GM12878 (cell line): ENCODE data around the gene UST. TPM values are rescaled to one million over a fixed set of nuclear protein-coding genes. Genes with fewer than 3 reads are reported as not detected.

Experiments
- ATAC-seq: fragments of 200-7000 bp; cut with Tn5 transposase; 3 replicates; pipeline ENCODE4 v1.9.1; 2020; ENCODE audit warnings: mild to moderate bottlenecking, moderate library complexity
- BruUV-seq: library from RNA; stranded (reverse); fragments of 400-500 nt; replicated peaks from 2 replicates; lab custom pipeline; 2021; lab: Mats Ljungman, UMichigan
- CTCF ChIA-PET: fragments of 300-600 bp; sonication (Branson Sonifier 250); formaldehyde crosslinking; extraction: SDS; loops from one replicate; lab custom pipeline; 2021; ENCODE audit warnings: inconsistent platforms; lab: Yijun Ruan, JAX
- POLR2A ChIA-PET: fragments of 350-600 bp; formaldehyde crosslinking; extraction: SDS; loops from one replicate; lab custom pipeline; 2021; ENCODE audit warnings: inconsistent platforms; lab: Charles Lee
- RAD21 ChIA-PET: fragments of 300-600 bp; sonication (Branson Sonifier 250); formaldehyde crosslinking; loops from one replicate; lab custom pipeline; 2023; ENCODE audit warnings: antibody characterized with exemption; ENCODE audit not compliant: unreplicated experiment; lab: Charles Lee
- SMC1A ChIA-PET: fragments of 300-600 bp; sonication (Branson Sonifier 250); formaldehyde crosslinking; loops from one replicate; lab custom pipeline; 2023; ENCODE audit not compliant: unreplicated experiment, uncharacterized antibody; lab: Charles Lee
- DNase-seq: peaks from one replicate; pipeline ENCODE4 v3.0.0-alpha.2; 2011; ENCODE audit warnings: low read depth, low spot score
- FAIRE-seq: peaks from 3 replicates; lab custom pipeline; 2011; peaks lifted over from hg19 to GRCh38; lab: Jason Lieb, UNC
- H2AFZ ChIP-seq: 2 replicates; pipeline ENCODE4 v1.6.0; 2011; ENCODE audit warnings: low read depth, low read length, control low read depth; ENCODE audit not compliant: control insufficient read depth
- H3K27ac ChIP-seq: 2 replicates; pipeline ENCODE4 v1.5.1; 2011; ENCODE audit warnings: control low read depth; ENCODE audit not compliant: control insufficient read depth, insufficient read depth
- H3K27me3 ChIP-seq, 2 experiments: replicated peaks in 1 of 2; 2 replicates each; pipeline versions ENCODE4 v1.6.0 to v1.6.1; 2011; ENCODE audit warnings: low read length in 1 of 2; ENCODE audit not compliant: control insufficient read depth in 2 of 2, insufficient read depth in 2 of 2
- H3K36me3 ChIP-seq, 2 experiments: 2 replicates each; pipeline ENCODE4 v1.5.1; 2011; ENCODE audit warnings: low read length in 1 of 2; ENCODE audit not compliant: control insufficient read depth in 2 of 2, insufficient read depth in 2 of 2
- H3K4me1 ChIP-seq: 2 replicates; pipeline ENCODE4 v1.6.1; 2011; ENCODE audit warnings: mild to moderate bottlenecking, low read length, moderate library complexity, mixed read lengths; ENCODE audit not compliant: control insufficient read depth, insufficient read depth
- H3K4me2 ChIP-seq: 2 replicates; pipeline ENCODE4 v1.6.0; 2011; ENCODE audit warnings: control low read depth; ENCODE audit not compliant: control insufficient read depth, insufficient read depth
- H3K4me3 ChIP-seq: fragments of 200-600 bp; sonication (generic); 2 replicates; pipeline ENCODE4 v1.5.1; 2016
- H3K79me2 ChIP-seq: 2 replicates; pipeline ENCODE4 v1.6.0; 2011; ENCODE audit warnings: low read length; ENCODE audit not compliant: control insufficient read depth, insufficient read depth
- H3K9ac ChIP-seq: 2 replicates; pipeline ENCODE4 v1.8.0; 2011; ENCODE audit warnings: low read length, control low read depth, mixed read lengths; ENCODE audit not compliant: control insufficient read depth, insufficient read depth
- H3K9me3 ChIP-seq: replicated peaks from 3 replicates; pipeline ENCODE4 v1.5.1; 2011; ENCODE audit warnings: mild to moderate bottlenecking, low read length; ENCODE audit not compliant: control insufficient read depth, insufficient read depth
- H4K20me1 ChIP-seq: 2 replicates; pipeline ENCODE4 v1.6.0; 2011; ENCODE audit not compliant: control insufficient read depth, insufficient read depth
- E2F8 ChIP-seq: fragments of 450-650 bp; IDR thresholded peaks from 2 replicates; pipeline ENCODE4 v1.6.1; 2018; ENCODE audit warnings: mild to moderate bottlenecking, low read depth, moderate library complexity; ENCODE audit not compliant: partially characterized antibody
- IRF3 ChIP-seq: fragments of 450-650 bp; IDR thresholded peaks from 2 replicates; pipeline ENCODE4 v1.6.1; 2014; ENCODE audit warnings: mild to moderate bottlenecking
- PAX8 ChIP-seq: fragments of 450-650 bp; IDR thresholded peaks from 2 replicates; pipeline ENCODE4 v1.6.1; 2017; ENCODE audit warnings: mild to moderate bottlenecking, moderate library complexity
- RB1 ChIP-seq: fragments of 450-650 bp; formaldehyde crosslinking; IDR thresholded peaks from 2 replicates; pipeline ENCODE4 v1.6.1; 2017; ENCODE audit warnings: mild to moderate bottlenecking, borderline replicate concordance
- RCOR1 ChIP-seq: conservative IDR thresholded peaks from 2 replicates; pipeline ENCODE4 v1.6.1; 2012; ENCODE audit warnings: low read depth, low read length, improper control_type of control experiment
- SIX5 ChIP-seq: IDR thresholded peaks from 2 replicates; pipeline ENCODE4 v1.6.1; 2011; ENCODE audit warnings: mild to moderate bottlenecking, low read depth, low read length, moderate library complexity; ENCODE audit not compliant: severe bottlenecking
- STAT1 ChIP-seq: fragments of 450-650 bp; conservative IDR thresholded peaks from 2 replicates; pipeline ENCODE4 v1.6.1; 2014; ENCODE audit warnings: antibody characterized with exemption, mild to moderate bottlenecking
- TCF12 ChIP-seq: IDR thresholded peaks from 2 replicates; pipeline ENCODE4 v1.6.1; 2011; ENCODE audit warnings: low read depth, mild to moderate bottlenecking, low read length
- YBX1 ChIP-seq: fragments of 450-650 bp; IDR thresholded peaks from 2 replicates; pipeline ENCODE4 v1.6.1; 2016; ENCODE audit warnings: antibody characterized with exemption
- ZZZ3 ChIP-seq: IDR thresholded peaks from 2 replicates; pipeline ENCODE4 v1.6.1; 2011; ENCODE audit warnings: low read depth; ENCODE audit not compliant: control insufficient read depth, insufficient read length
- WGBS: methylation state at CpG from one replicate; pipeline ENCODE4 v1.1.6; 2016; ENCODE audit warnings: low lambda C conversion rate; ENCODE audit not compliant: insufficient replicate concordance, insufficient coverage; ENCODE audit errors: missing lambda C conversion rate; 5-methylcytosine and 5-hydroxymethylcytosine counted together
- in situ Hi-C: fragments of 300-500 bp; cut with MboI; formaldehyde crosslinking; loops from 9 replicates; pipeline ENCODE4 v1.14.3; 2018; ENCODE audit warnings: mixed read lengths
- intact Hi-C: fragments of 100-400 bp; cut with micrococcal nuclease; formaldehyde crosslinking; loops from one replicate; pipeline ENCODE4 v1.14.2; 2022; ENCODE audit not compliant: unreplicated experiment
- polyA plus RNA-seq, 11 experiments: library from polyadenylated mRNA; depleted of rRNA in 4 of 11; unstranded in 6 of 11; stranded (reverse) in 5 of 11; fragments of >200 nt; fragmentation: Nextera tagmentation in 4 of 11; fragmentation: Illumina TruSeq in 1 of 11; extraction: Ambion mirVana in 4 of 11; extraction: Trizol in 1 of 11; gene quantifications; 1 replicate in 1 of 11; 2 replicates in 10 of 11; pipeline versions ENCODE4 v1.2.1 to v1.2.3, GENCODE V29; 2011 to 2016; ENCODE audit warnings: inconsistent platforms in 2 of 11, missing spikeins in 2 of 11, low read depth in 1 of 11
- total RNA-seq, 4 experiments: library from RNA; depleted of rRNA in 3 of 4; stranded (reverse); fragments of >200 nt in 3 of 4; fragmentation: Illumina TruSeq in 1 of 4; extraction: Trizol in 1 of 4; gene quantifications; 2 replicates each; pipeline versions ENCODE4 v1.2.1 to v1.2.3, GENCODE V29; 2013 to 2021
- TF ChIP-seq, protein P1 (sequence below): IDR thresholded peaks from 2 replicates; pipeline ENCODE4 v1.6.1; 2011; ENCODE audit warnings: borderline replicate concordance, low read depth, mild to moderate bottlenecking, moderate library complexity, low read length; ENCODE audit not compliant: insufficient read depth, poor library complexity, severe bottlenecking

UST gene
- total and polyA plus RNA-seq, 10 of the 15 experiments (the other 5 are each of a cell fraction or from before 2014, with no cell fraction given): 0.74 to 43.3 (median 2.2) TPM

DNA sequence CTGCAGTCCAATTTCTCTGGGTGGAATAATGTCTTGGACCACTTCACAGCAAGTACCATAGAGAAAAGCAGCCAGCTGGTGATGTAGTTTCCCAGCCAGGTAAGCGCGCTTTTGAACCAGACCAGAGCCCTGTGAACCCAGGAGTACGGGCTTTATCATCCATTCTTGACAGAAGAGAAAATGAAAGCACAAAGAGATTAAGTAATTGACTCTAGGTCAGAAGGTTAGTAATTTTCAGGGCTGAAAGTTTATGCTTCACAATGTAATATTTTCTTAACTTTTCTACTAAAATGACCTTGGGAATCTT lies 7.1 kb upstream of the UST start:
- Histone ChIP-seq H3K4me3 (no peak overlapping the region), H3K27me3 (peaks cover 0 to 2% of the 10 kb centered on the region in 2 experiments; a peak in 2 of 4 replicates), H4K20me1 (no peaks in the 10 kb centered on the region), H3K9me3 (no peaks in the 10 kb centered on the region; the same call in 2 of the 3 replicates), H2AFZ (no peak overlapping the region), H3K27ac (no peak overlapping the region), H3K36me3 (no peaks in the 10 kb centered on the region), H3K9ac (no peak overlapping the region), H3K79me2 (no peaks in the 10 kb centered on the region), H3K4me1 (no peaks in the 10 kb centered on the region), H3K4me2 (no peak overlapping the region)
- RAD21 ChIA-PET: interaction anchor here (1.4 kb wide), 1 partner anchor 41 kb away, joined by 4 read pairs; no protein-coding TSS in a partner anchor
- TF ChIP-seq PAX8 (no peak), IRF3 (no peak), RCOR1 (no peak), SIX5 (no peak), ZZZ3 (no peak), YBX1 (no peak), RB1 (no peak), TCF12 (no peak), E2F8 (no peak), STAT1 (no peak)
- TF ChIP-seq, protein P1, sequence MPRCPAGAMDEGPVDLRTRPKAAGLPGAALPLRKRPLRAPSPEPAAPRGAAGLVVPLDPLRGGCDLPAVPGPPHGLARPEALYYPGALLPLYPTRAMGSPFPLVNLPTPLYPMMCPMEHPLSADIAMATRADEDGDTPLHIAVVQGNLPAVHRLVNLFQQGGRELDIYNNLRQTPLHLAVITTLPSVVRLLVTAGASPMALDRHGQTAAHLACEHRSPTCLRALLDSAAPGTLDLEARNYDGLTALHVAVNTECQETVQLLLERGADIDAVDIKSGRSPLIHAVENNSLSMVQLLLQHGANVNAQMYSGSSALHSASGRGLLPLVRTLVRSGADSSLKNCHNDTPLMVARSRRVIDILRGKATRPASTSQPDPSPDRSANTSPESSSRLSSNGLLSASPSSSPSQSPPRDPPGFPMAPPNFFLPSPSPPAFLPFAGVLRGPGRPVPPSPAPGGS: no peak
- ATAC-seq (no peak), DNase-seq (no peak), FAIRE-seq (no peak)
- in situ Hi-C loops (no loop called here), intact Hi-C loops (no loop called here)
- POLR2A ChIA-PET: no interaction called here
- 86% methylated on average over 3 of the region's 3 CpGs for WGBS
- BruUV-seq: no TSS peak
- CTCF ChIA-PET: no interaction called here
- SMC1A ChIA-PET: interaction anchor here (1.0 to 1.1 kb wide), 2 partner anchors 15 to 206 kb away, joined by 3 read pairs; no protein-coding TSS in a partner anchor
